Adrenal gland (tissue), 5 donors: Measurements from ENCODE around the gene AAR2.

Experiments
- POLR2A ChIP-seq, 2 donors: fragments of 450-650 bp; IDR thresholded peaks; one replicate each; pipeline ENCODE4 v1.6.1; 2017; ENCODE audit warnings: antibody characterized with exemption in 2 of 2, mild to moderate bottlenecking in 2 of 2, moderate library complexity in 1 of 2
- TF ChIP-seq, protein P1 (sequence below), 6 experiments: fragments of 450-650 bp in 4 of 6; fragments of 200-600 bp in 2 of 6; sonication (generic) in 1 of 6; IDR thresholded peaks; 1 replicate in 5 of 6; 2 replicates in 1 of 6; pipeline versions ENCODE4 v1.5.1 to v1.8.0; 2016 to 2021; ENCODE audit warnings: antibody characterized with exemption in 6 of 6, mild to moderate bottlenecking in 2 of 6, moderate library complexity in 1 of 6
- donor health status: DM: no; HTN: no; CAD: no.

DNA sequence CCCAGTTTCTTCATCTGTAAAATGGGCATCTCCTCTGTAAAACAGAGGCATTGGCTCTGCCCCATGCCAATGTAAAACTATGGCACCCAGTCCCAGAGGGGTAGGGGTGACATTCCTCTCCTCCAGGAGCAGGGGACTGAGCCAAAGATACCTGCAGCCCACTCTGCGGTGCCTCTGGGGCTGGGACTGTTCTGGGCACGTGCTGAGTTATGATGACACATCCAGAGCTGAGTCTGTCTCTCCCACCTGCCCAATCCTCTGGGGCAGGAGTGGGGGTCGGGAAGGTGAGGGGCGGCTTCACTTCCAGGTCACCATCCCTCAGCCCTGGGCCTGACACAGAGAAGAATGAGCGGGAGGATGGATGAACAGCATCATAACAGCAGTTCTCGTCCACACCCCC, 29.9 kb downstream of the AAR2 start:
- TF ChIP-seq, protein P1, sequence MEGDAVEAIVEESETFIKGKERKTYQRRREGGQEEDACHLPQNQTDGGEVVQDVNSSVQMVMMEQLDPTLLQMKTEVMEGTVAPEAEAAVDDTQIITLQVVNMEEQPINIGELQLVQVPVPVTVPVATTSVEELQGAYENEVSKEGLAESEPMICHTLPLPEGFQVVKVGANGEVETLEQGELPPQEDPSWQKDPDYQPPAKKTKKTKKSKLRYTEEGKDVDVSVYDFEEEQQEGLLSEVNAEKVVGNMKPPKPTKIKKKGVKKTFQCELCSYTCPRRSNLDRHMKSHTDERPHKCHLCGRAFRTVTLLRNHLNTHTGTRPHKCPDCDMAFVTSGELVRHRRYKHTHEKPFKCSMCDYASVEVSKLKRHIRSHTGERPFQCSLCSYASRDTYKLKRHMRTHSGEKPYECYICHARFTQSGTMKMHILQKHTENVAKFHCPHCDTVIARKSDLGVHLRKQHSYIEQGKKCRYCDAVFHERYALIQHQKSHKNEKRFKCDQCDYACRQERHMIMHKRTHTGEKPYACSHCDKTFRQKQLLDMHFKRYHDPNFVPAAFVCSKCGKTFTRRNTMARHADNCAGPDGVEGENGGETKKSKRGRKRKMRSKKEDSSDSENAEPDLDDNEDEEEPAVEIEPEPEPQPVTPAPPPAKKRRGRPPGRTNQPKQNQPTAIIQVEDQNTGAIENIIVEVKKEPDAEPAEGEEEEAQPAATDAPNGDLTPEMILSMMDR (IDR thresholded peaks at IDR 0.05), result no peak
- TF ChIP-seq POLR2A (IDR thresholded peaks at IDR 0.05), result no peak
